NCI-H187 treated with DMSO at 0.1 percent for 48 hours (cell line): ENCODE data around the gene MIA2.
"Not testable (repeated sequence)": the region's sequence is repeated elsewhere in the genome, so short reads cannot be mapped to it uniquely, and the experiment has no call there.

Experiments used
- DNase-seq: peaks from one replicate; lab custom pipeline; 2025; lab: John Stamatoyannopoulos, UW

The MIA2 gene

GRCh38 chr14:39341126-39341525 is 107.4 kb downstream of the MIA2 start:
- not testable (repeated sequence) for DNase-seq

GRCh38 chr14:39342768-39343167 is 109.1 kb downstream of the MIA2 start:
- DNase-seq: no peak

- DNase-seq: no peak
Measured at GRCh38 chr14:39343614-39344013, 109.9 kb downstream of the MIA2 start.

GRCh38 chr14:39350866-39351265 is 117.2 kb downstream of the MIA2 start:
- DNase-seq: no peak

- DNase-seq: no peak
Measured at GRCh38 chr14:39351708-39352107, 118.0 kb downstream of the MIA2 start.

- not testable (repeated sequence) for DNase-seq
Measured at GRCh38 chr14:39359069-39359468, 125.4 kb downstream of the MIA2 start.

- DNase-seq: no peak
Measured at GRCh38 chr14:39360316-39360715, 126.6 kb downstream of the MIA2 start.

- not testable (repeated sequence) for DNase-seq
Measured at GRCh38 chr14:39361556-39361955, 127.8 kb downstream of the MIA2 start.

GRCh38 chr14:39364509-39364908 is 130.8 kb downstream of the MIA2 start:
- no peak for DNase-seq

GRCh38 chr14:39365354-39365753 is 131.6 kb downstream of the MIA2 start:
- no peak for DNase-seq

- DNase-seq: no peak
Measured at GRCh38 chr14:39366460-39367386, 133.0 kb downstream of the MIA2 start.

GRCh38 chr14:39367387-39367751 is 133.7 kb downstream of the MIA2 start:
- no peak for DNase-seq

GRCh38 chr14:39368261-39368959 is 134.7 kb downstream of the MIA2 start:
- DNase-seq: no peak

- DNase-seq: no peak
Measured at GRCh38 chr14:39369029-39369428, 135.3 kb downstream of the MIA2 start.

- DNase-seq: no peak
Measured at GRCh38 chr14:39370415-39370814, 136.7 kb downstream of the MIA2 start.

- DNase-seq: no peak
Measured at GRCh38 chr14:39372656-39373055, 138.9 kb downstream of the MIA2 start.

GRCh38 chr14:39374851-39375250 is 141.1 kb downstream of the MIA2 start:
- no peak for DNase-seq

- no peak for DNase-seq
Measured at GRCh38 chr14:39376667-39377403, 143.1 kb downstream of the MIA2 start.

- no peak for DNase-seq
Measured at GRCh38 chr14:39381366-39381765, 147.7 kb downstream of the MIA2 start.

- DNase-seq: no peak
Measured at GRCh38 chr14:39382463-39382862, 148.7 kb downstream of the MIA2 start.

- no peak for DNase-seq
Measured at GRCh38 chr14:39383026-39383660, 149.4 kb downstream of the MIA2 start.

GRCh38 chr14:39383741-39384140 is 150.0 kb downstream of the MIA2 start:
- DNase-seq: no peak
